ENCODE results near the gene AHCY.
"Not testable (repeated sequence)": the region's sequence is repeated elsewhere in the genome, so short reads cannot be mapped to it uniquely, and the experiment has no call there.

AHCY gene

DNA sequence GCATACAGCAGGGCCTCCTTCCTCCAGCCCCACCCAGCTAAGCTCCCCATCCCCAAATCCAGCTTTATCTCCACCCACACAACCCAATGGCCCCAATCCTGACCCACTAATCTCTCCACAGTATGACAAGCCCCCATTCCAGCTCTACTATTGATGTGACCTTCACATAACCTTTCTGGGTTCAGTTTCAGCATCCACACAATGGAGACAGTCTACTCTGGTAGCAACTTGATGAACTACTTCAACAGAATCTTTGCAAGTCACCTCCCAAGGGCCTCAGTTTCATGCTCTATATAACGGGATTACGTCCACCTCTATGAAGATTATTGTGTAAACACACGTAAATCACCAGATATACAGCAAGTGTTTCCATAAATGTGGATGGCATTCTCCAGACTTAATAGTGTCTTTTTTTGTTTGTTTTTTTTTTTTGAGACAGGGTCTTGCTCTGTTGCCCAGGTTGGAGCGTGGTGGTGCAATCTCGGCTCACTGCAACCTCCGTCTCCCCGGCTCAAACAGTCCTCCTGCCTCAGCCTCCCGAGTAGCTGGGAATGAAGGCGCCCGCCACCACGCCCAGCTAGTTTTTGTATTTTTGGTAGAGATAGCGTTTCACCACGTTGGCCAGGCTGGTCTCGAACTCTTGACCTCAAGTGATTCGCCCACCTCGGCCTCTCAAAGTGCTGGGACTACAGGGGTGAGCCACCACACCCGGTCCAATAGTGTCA, 1.4 kb downstream of the AHCY start:
- Histone ChIP-seq H3K27ac (ENCODE audit: low read length) (no peak overlapping the region), H3K36me3 (ENCODE audit: insufficient read depth, low read depth, low read length) (peaks cover 22% of the 10 kb centered on the region), H3K9ac (ENCODE audit: low read depth, low read length) (peak overlapping the region; percentile 99; the same call in 1 of the 2 replicates), H3K4me3 (ENCODE audit: low read length) (peak overlapping the region; percentile 100), H3K4me1 (ENCODE audit: insufficient read depth, low read length) (peaks cover 7% of the 10 kb centered on the region), H3K9me3 (ENCODE audit: insufficient read depth, low read depth, low read length) (no peaks in the 10 kb centered on the region), H3K27me3 (ENCODE audit: insufficient read depth, low read length) (no peaks in the 10 kb centered on the region)

DNA sequence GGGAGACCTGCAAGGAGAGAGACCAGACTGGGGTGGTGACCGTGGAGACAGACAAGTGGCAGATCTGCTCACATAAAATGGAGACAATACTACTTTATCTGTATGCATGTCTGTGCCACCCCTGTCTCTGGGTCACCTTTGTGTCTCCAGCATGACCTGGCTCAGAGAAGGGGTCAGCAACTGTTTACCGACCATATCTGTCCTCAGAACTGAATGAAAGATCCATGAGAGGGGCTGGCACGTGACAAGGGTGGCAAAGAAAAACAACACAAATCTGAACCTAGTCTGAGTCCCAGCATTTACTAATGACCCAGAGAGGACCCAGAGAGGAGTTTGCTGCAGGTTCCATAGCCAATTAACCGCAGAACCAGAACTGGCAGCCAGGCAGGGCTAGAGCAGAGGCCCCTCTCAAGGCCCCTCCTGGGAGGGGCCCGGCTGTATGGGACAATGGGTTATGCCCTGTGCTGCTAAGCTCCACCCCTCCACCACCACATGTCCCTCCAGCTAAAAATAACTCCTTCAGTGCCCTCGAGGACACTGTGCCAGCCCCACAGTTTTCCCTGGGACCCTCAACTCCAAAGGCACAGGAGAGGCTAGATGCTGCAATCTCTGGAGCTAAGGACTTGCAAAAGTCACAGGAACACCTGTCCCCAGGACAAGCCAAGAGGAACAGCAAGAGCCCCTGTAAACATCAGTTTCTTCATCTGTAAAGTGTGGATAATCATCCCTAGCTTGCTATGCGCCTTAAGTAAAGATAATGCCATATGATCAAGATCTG, 2.2 kb downstream of the AHCY start:
- Histone ChIP-seq H3K9ac (ENCODE audit: low read depth, low read length) (peak overlapping the region; percentile 35; the same call in 1 of the 2 replicates), H3K27me3 (ENCODE audit: insufficient read depth, low read length) (no peaks in the 10 kb centered on the region), H3K36me3 (ENCODE audit: insufficient read depth, low read depth, low read length) (peaks cover 27% of the 10 kb centered on the region), H3K4me1 (ENCODE audit: insufficient read depth, low read length) (peaks cover 7% of the 10 kb centered on the region), H3K4me3 (ENCODE audit: low read length) (peak overlapping the region; percentile 100; the same call in 1 of the 2 replicates), H3K27ac (ENCODE audit: low read length) (no peak overlapping the region), H3K9me3 (ENCODE audit: insufficient read depth, low read depth, low read length) (no peaks in the 10 kb centered on the region)

DNA sequence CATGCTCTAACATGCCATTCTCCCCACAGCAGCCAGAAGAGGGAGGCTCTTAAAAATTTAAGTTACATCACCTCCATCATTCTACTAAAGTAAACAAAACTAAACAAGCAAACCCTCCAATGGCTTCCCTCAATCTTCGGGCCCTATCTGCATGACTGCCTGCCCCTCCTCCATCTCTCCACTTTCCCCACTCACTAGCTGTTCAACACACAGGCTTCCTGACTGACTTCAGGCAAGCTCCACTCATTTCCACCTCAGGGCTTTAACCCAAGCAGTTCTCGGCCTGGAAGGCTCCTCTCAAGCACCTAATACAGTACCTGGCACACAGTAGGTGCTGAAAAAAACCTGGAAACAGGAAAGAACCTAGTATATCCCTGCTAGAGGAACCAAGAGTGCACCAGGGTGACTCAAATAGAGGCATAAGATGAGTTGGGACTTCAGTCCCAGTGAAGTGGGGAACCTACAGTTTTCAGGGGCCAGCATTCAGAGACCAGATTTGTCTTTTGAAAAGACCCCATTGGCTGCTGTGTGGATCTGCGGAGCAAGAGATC, 2.8 kb downstream of the AHCY start:
- peak overlapping the region; percentile 35; the same call in 1 of the 2 replicates for H3K9ac ChIP-seq (ENCODE audit: low read depth, low read length)
- no peaks in the 10 kb centered on the region for H3K9me3 ChIP-seq (ENCODE audit: insufficient read depth, low read depth, low read length)
- H3K27me3 ChIP-seq (ENCODE audit: insufficient read depth, low read length), result no peaks in the 10 kb centered on the region
- no peak overlapping the region for H3K27ac ChIP-seq (ENCODE audit: low read length)
- peaks cover 33% of the 10 kb centered on the region for H3K36me3 ChIP-seq (ENCODE audit: insufficient read depth, low read depth, low read length)
- peaks cover 7% of the 10 kb centered on the region for H3K4me1 ChIP-seq (ENCODE audit: insufficient read depth, low read length)
- no peak overlapping the region for H3K4me3 ChIP-seq (ENCODE audit: low read length)

DNA sequence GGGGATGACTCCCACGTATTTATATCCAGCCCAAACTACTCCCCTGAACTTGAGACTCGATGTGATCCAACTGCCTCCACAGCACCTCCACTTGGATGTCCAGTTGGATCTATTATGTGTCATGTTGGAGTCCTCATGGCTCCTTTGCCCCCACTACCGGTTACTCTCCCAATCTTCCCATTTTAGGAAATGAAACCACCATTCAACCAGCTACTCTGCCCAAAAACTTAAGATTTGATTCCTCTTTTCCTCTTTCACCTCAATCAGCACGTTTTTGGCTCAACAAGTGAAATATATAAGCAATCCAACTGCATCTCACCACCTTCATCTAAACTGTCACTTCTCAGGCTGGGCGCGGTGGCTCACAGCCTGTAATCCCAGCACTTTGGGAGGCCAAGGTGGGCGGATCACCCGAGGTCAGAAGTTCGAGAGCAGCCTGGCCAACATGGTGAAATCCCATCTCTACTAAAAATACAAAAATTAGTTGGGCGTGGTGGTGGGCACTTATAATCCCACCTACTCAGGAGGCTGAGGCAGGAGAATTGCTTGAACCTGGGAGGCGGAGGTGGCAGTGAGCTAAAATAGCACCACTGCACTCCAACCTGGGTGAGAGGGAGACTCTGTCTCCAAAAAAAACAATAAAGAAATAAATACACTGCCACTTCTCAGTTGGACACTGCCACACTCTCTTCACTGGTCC, 3.4 kb downstream of the AHCY start:
- Histone ChIP-seq H3K4me1 (ENCODE audit: insufficient read depth, low read length) (peaks cover 7% of the 10 kb centered on the region), H3K9ac (ENCODE audit: low read depth, low read length) (no peak overlapping the region), H3K36me3 (ENCODE audit: insufficient read depth, low read depth, low read length) (peaks cover 40% of the 10 kb centered on the region), H3K27me3 (ENCODE audit: insufficient read depth, low read length) (no peaks in the 10 kb centered on the region), H3K4me3 (ENCODE audit: low read length) (no peak overlapping the region), H3K9me3 (ENCODE audit: insufficient read depth, low read depth, low read length) (no peaks in the 10 kb centered on the region), H3K27ac (ENCODE audit: low read length) (no peak overlapping the region)

DNA sequence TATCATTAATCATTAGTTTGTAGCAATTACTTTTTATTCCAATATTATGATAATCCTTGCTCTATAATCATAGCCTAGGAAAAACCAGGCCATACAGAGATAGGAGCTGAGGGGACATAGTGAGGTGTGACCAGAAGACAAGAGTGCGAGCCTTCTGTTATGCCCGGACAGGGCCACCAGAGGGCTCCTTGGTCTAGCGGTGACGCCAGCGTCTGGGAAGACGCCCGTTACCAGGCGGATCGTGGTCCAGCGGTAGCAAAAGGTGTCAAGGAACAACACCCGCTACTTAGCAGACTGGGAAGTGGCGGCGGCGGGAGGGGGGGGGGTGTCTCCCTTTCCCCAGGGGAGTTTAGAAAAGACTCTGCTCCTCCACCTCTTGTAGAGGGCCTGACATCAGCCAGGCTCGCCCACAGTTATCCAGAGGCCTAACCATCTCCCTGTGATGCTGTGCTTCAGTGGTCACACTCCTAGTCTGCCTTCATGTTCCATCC, 4.8 kb downstream of the AHCY start:
- H3K27me3 ChIP-seq (ENCODE audit: insufficient read depth, low read length); H3K9me3 ChIP-seq (ENCODE audit: insufficient read depth, low read depth, low read length); H3K4me1 ChIP-seq (ENCODE audit: insufficient read depth, low read length); H3K4me3 ChIP-seq (ENCODE audit: low read length); H3K9ac ChIP-seq (ENCODE audit: low read depth, low read length); H3K27ac ChIP-seq (ENCODE audit: low read length): not testable (repeated sequence)
- H3K36me3 ChIP-seq (ENCODE audit: insufficient read depth, low read depth, low read length), result peaks cover 53% of the 10 kb centered on the region

DNA sequence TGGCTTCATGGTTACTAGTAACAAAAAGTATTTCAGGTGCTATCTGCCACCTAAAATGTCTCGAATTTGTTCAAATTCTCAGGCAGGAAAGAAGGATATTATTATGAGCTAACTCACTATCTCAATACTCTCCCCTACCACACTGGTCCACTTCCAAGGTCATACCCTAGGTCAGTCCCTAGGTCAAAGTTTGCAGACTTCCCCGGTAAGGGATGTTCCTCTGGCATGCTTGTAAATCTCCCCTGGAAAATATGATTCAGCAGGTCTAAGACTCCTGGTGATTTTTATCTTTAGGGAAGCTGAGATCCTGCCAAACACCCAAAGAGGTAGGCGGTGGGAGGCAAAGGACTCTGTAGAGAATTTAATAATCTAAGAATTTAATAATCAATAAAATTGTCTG, 6.7 kb downstream of the AHCY start:
- Histone ChIP-seq H3K27ac (ENCODE audit: low read length) (no peak overlapping the region), H3K4me3 (ENCODE audit: low read length) (no peak overlapping the region), H3K4me1 (ENCODE audit: insufficient read depth, low read length) (peaks cover 7% of the 10 kb centered on the region), H3K36me3 (ENCODE audit: insufficient read depth, low read depth, low read length) (peaks cover 72% of the 10 kb centered on the region), H3K9ac (ENCODE audit: low read depth, low read length) (no peak overlapping the region), H3K27me3 (ENCODE audit: insufficient read depth, low read length) (no peaks in the 10 kb centered on the region), H3K9me3 (ENCODE audit: insufficient read depth, low read depth, low read length) (no peaks in the 10 kb centered on the region)

DNA sequence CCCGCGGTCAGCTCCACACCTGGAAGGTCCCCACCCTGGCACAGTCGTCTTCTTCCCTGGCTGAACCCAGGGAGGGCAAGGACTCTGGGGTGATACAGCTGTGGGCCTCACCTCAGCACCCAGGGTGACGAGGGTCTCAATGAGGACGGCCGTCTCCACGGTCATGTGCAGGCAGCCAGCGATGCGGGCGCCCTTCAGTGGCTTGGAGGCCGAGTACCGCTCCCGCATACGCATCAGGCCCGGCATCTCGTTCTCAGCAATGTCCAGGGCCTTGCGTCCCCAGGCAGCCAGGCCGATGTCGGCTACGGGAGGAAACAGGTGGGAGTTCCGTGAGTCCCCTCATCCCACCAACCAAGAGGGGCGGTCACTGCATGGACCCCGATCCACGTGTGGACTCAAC, 7.9 kb downstream of the AHCY start:
- Histone ChIP-seq H3K9ac (ENCODE audit: low read depth, low read length) (no peak overlapping the region), H3K27ac (ENCODE audit: low read length) (no peak overlapping the region), H3K27me3 (ENCODE audit: insufficient read depth, low read length) (no peaks in the 10 kb centered on the region), H3K9me3 (ENCODE audit: insufficient read depth, low read depth, low read length) (no peaks in the 10 kb centered on the region), H3K36me3 (ENCODE audit: insufficient read depth, low read depth, low read length) (peaks cover 76% of the 10 kb centered on the region), H3K4me1 (ENCODE audit: insufficient read depth, low read length) (peaks cover under 1% of the 10 kb centered on the region; the same call in 1 of the 2 replicates), H3K4me3 (ENCODE audit: low read length) (no peak overlapping the region)

DNA sequence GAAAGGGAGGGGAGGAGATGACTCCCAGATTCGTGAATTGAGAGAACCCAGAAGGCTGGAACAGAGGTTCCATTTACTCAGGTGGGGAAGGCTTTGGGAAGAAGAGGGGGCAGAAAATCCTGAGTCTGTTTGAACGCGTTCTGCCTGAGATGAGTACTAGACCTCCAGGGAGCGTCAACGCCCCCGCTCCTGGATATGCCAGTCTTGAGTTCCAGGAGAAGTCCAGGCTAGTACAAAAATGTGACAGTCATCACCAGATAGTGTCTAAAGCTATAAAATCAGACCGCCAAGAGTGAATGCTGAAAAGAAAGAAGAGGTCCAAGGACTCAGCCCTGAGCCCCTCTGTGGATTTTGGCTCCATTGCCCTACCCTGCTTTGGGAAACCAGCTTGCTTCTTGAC, 8.6 kb downstream of the AHCY start:
- Histone ChIP-seq H3K4me3 (ENCODE audit: low read length) (no peak overlapping the region), H3K9ac (ENCODE audit: low read depth, low read length) (no peak overlapping the region), H3K36me3 (ENCODE audit: insufficient read depth, low read depth, low read length) (peaks cover 78% of the 10 kb centered on the region), H3K27ac (ENCODE audit: low read length) (no peak overlapping the region), H3K4me1 (ENCODE audit: insufficient read depth, low read length) (no peaks in the 10 kb centered on the region), H3K9me3 (ENCODE audit: insufficient read depth, low read depth, low read length) (no peaks in the 10 kb centered on the region), H3K27me3 (ENCODE audit: insufficient read depth, low read length) (no peaks in the 10 kb centered on the region)

DNA sequence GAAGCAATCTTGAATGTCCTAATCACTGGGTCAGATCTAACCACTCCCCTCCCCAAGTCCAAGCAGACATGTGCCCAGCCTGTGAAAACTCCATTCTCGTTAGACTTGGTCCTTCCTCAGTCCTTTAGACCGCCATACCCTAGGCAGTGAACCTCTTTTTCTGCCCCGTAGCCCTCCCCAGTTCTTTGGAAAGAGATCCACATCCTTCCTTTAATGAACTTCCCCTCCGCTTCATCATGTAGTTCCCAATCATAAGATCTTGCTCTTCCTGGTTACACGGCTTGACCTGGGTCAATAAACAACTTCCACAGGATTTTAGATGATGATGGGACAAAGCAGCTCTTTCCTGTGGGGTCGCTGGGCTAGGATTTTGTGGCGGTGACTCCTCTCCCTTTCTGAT, 9.6 kb downstream of the AHCY start:
- no peaks in the 10 kb centered on the region for H3K9me3 ChIP-seq (ENCODE audit: insufficient read depth, low read depth, low read length)
- H3K27me3 ChIP-seq (ENCODE audit: insufficient read depth, low read length), result no peaks in the 10 kb centered on the region
- no peaks in the 10 kb centered on the region for H3K4me1 ChIP-seq (ENCODE audit: insufficient read depth, low read length)
- no peak overlapping the region for H3K9ac ChIP-seq (ENCODE audit: low read depth, low read length)
- no peak overlapping the region for H3K27ac ChIP-seq (ENCODE audit: low read length)
- H3K36me3 ChIP-seq (ENCODE audit: insufficient read depth, low read depth, low read length), result peaks cover 83% of the 10 kb centered on the region
- H3K4me3 ChIP-seq (ENCODE audit: low read length), result no peak overlapping the region

DNA sequence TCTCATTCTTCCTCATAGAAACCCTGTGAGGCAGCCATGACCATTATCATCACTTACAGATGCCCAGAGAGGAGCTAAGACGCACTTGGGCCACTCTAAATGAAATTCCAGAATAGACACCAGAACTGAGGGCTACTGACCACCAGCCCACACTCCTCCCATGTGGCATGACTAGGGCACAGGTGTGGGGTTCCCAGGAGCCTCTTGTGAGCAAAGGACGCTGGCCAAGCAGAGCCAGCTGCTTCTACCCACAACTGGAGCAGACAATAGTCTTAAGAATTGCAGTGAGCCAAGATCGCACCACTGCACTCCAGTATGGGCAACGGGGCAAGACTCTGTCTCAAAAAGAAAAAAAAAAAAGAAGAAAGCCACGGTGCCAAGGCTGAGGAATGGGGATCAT, 10.0 kb downstream of the AHCY start:
- H3K27me3 ChIP-seq (ENCODE audit: insufficient read depth, low read length), result no peaks in the 10 kb centered on the region
- H3K9ac ChIP-seq (ENCODE audit: low read depth, low read length), result no peak overlapping the region
- no peaks in the 10 kb centered on the region for H3K9me3 ChIP-seq (ENCODE audit: insufficient read depth, low read depth, low read length)
- no peak overlapping the region for H3K4me3 ChIP-seq (ENCODE audit: low read length)
- H3K4me1 ChIP-seq (ENCODE audit: insufficient read depth, low read length), result no peaks in the 10 kb centered on the region
- H3K36me3 ChIP-seq (ENCODE audit: insufficient read depth, low read depth, low read length), result peaks cover 87% of the 10 kb centered on the region
- H3K27ac ChIP-seq (ENCODE audit: low read length), result no peak overlapping the region

DNA sequence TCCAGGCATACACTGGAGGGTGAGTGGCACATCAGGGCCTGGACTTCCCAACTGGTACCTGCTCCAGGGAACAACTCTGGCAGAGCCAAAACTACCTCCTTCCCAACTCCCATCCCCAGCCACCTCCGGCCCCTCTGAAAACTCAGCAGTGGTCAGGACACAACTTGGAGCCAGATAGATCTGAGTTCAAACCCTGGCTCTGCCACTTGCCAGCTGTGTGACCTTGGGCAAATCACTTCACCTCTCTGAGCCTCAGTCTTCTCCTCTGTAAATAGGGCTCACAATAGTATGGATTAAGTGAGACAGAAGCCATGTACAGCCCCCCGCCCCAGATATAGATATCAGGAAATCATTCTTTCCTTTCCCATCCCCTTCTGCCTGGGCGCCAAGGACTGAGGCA, 10.7 kb downstream of the AHCY start:
- Histone ChIP-seq H3K9me3 (ENCODE audit: insufficient read depth, low read depth, low read length) (no peaks in the 10 kb centered on the region), H3K4me1 (ENCODE audit: insufficient read depth, low read length) (no peaks in the 10 kb centered on the region), H3K4me3 (ENCODE audit: low read length) (no peak overlapping the region), H3K36me3 (ENCODE audit: insufficient read depth, low read depth, low read length) (peaks cover 92% of the 10 kb centered on the region), H3K27ac (ENCODE audit: low read length) (no peak overlapping the region), H3K27me3 (ENCODE audit: insufficient read depth, low read length) (no peaks in the 10 kb centered on the region), H3K9ac (ENCODE audit: low read depth, low read length) (no peak overlapping the region)

Data from iPS-20b (cell line).